WTC11 (cell line): ENCODE data around the gene TNIP2.

Experiments used
- CREB1 ChIP-seq: sonication (generic); formaldehyde crosslinking; IDR thresholded peaks from 2 replicates; pipeline ENCODE4 v1.8.0; 2023; ENCODE audit warnings: mild to moderate bottlenecking, missing genetic modification reagents
- ESRRA ChIP-seq: sonication (generic); formaldehyde crosslinking; IDR thresholded peaks from 2 replicates; pipeline ENCODE4 v1.8.1; 2022; ENCODE audit warnings: mild to moderate bottlenecking, missing genetic modification reagents, borderline replicate concordance
- HMGA2 ChIP-seq: fragments of 250-450 bp; sonication (Bioruptor Pico); IDR thresholded peaks from 2 replicates; pipeline ENCODE4 v1.4.0; 2021; ENCODE audit warnings: mild to moderate bottlenecking, moderate library complexity
- MYBL2 ChIP-seq: sonication (generic); formaldehyde crosslinking; IDR thresholded peaks from 2 replicates; pipeline ENCODE4 v1.8.1; 2023; ENCODE audit warnings: mild to moderate bottlenecking, moderate library complexity, missing genetic modification reagents
- TEAD4 ChIP-seq: sonication (generic); formaldehyde crosslinking; IDR thresholded peaks from 2 replicates; pipeline ENCODE4 v1.8.0; 2022; ENCODE audit warnings: mild to moderate bottlenecking, missing genetic modification reagents
- ZNF219 ChIP-seq: sonication (generic); formaldehyde crosslinking; IDR thresholded peaks from 2 replicates; pipeline ENCODE4 v1.8.0; 2023; ENCODE audit warnings: missing genetic modification reagents, mild to moderate bottlenecking, borderline replicate concordance
- TF ChIP-seq, protein P1 (sequence below): sonication (generic); formaldehyde crosslinking; IDR thresholded peaks from 2 replicates; pipeline ENCODE4 v1.8.0; 2022; ENCODE audit warnings: mild to moderate bottlenecking, missing genetic modification reagents
- TF ChIP-seq, protein P2 (sequence below): fragments of 200-600 bp; IDR thresholded peaks from 2 replicates; pipeline ENCODE4 v1.8.0; 2022; ENCODE audit warnings: antibody characterized with exemption
- TF ChIP-seq, protein P3 (sequence below): sonication (generic); formaldehyde crosslinking; IDR thresholded peaks from 2 replicates; pipeline ENCODE4 v1.8.1; 2022; ENCODE audit warnings: low read depth, mild to moderate bottlenecking, moderate library complexity, missing genetic modification reagents, borderline replicate concordance

DNA sequence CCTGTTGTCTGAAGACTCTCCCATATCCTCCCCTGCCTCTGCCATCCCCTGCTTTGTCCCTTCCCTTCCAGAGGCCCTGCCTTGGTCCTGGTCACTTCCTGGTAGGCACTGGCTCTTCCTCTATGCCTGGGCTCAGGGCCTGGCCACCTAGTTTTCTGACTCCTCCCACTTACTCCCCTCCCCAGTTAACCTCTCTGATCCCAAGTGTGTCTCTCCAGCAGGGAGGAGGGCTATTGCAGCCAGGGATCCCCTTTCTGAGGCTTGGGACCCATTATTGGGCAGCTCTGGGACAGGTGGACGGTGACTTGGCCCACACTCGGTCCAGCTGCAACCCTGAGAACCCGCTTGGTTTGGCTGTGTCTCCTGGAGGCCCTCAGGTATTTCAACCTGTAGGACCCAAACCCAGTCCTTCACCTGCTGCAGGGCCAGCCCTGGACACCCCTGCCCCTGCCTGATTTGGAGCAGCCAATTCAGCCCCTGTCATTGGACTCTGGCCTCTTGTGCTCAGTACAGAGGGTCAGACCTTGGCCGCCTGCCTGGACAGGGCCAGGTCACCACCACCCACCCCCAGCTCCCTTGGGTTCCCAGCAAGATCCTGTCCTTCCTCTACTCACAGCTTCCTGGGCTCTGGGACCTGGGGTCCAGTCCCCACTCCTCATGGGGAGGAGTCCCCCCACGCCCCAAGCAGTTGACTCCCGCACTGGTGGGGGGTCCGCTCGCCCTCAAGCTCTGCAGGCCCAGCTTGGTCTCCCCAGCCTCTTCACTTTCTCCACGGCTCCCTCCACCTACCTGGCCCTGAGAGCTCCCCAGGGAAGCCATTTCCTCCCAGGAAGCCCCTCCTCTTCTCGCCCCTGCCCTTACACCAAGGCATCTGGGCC, 35.6 kb upstream of the TNIP2 start:
- TF ChIP-seq, protein P1, sequence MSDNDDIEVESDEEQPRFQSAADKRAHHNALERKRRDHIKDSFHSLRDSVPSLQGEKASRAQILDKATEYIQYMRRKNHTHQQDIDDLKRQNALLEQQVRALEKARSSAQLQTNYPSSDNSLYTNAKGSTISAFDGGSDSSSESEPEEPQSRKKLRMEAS (CRISPR knock-in tag) = no peak
- TF ChIP-seq TEAD4 (CRISPR knock-in tag) = no peak
- TF ChIP-seq, protein P2, sequence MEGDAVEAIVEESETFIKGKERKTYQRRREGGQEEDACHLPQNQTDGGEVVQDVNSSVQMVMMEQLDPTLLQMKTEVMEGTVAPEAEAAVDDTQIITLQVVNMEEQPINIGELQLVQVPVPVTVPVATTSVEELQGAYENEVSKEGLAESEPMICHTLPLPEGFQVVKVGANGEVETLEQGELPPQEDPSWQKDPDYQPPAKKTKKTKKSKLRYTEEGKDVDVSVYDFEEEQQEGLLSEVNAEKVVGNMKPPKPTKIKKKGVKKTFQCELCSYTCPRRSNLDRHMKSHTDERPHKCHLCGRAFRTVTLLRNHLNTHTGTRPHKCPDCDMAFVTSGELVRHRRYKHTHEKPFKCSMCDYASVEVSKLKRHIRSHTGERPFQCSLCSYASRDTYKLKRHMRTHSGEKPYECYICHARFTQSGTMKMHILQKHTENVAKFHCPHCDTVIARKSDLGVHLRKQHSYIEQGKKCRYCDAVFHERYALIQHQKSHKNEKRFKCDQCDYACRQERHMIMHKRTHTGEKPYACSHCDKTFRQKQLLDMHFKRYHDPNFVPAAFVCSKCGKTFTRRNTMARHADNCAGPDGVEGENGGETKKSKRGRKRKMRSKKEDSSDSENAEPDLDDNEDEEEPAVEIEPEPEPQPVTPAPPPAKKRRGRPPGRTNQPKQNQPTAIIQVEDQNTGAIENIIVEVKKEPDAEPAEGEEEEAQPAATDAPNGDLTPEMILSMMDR = no peak
- TF ChIP-seq ZNF219 = no peak
- no peak for TF ChIP-seq CREB1 (CRISPR knock-in tag)
- TF ChIP-seq ESRRA (CRISPR knock-in tag) = no peak
- TF ChIP-seq HMGA2 (CRISPR knock-in tag) = no peak
- TF ChIP-seq, protein P3, sequence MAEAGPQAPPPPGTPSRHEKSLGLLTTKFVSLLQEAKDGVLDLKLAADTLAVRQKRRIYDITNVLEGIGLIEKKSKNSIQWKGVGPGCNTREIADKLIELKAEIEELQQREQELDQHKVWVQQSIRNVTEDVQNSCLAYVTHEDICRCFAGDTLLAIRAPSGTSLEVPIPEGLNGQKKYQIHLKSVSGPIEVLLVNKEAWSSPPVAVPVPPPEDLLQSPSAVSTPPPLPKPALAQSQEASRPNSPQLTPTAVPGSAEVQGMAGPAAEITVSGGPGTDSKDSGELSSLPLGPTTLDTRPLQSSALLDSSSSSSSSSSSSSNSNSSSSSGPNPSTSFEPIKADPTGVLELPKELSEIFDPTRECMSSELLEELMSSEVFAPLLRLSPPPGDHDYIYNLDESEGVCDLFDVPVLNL (CRISPR knock-in tag) = no peak
- no peak for TF ChIP-seq MYBL2 (CRISPR knock-in tag)
